Subcutaneous adipose tissue (tissue), 4 donors: Measurements from ENCODE around the gene RUNX3. TPM values are rescaled to one million over a fixed set of nuclear protein-coding genes. Genes with fewer than 3 reads are reported as not detected.

ENCODE experiments used
- CTCF ChIP-seq: fragments of 450-650 bp; IDR thresholded peaks from one replicate; pipeline ENCODE4 v1.5.1; 2016; ENCODE audit warnings: low read depth, mild to moderate bottlenecking, control low read depth, antibody characterized with exemption, moderate library complexity
- total RNA-seq, 4 donors: library from RNA; depleted of rRNA; stranded (reverse); fragments of >200 nt; gene quantifications; one replicate each; pipeline ENCODE4 v1.1.0, GENCODE V29; 2016

The RUNX3 gene
- total RNA-seq, 4 donors from 2014 or later: 0.19 to 5.4 (median 3.0) TPM

- TF ChIP-seq CTCF: no peak
Observed at GRCh38 chr1:24909388-24909898, 20.6 kb downstream of the RUNX3 start.

GRCh38 chr1:24908591-24909259 lies 21.4 kb downstream of the RUNX3 start:
- TF ChIP-seq CTCF: no peak

GRCh38 chr1:24906760-24907490 lies 23.2 kb downstream of the RUNX3 start:
- no peak for TF ChIP-seq CTCF

- no peak for TF ChIP-seq CTCF
Observed at GRCh38 chr1:24905979-24906720, 23.9 kb downstream of the RUNX3 start.

- TF ChIP-seq CTCF: no peak
Observed at GRCh38 chr1:24905355-24905978, 24.6 kb downstream of the RUNX3 start.

GRCh38 chr1:24904731-24905354 lies 25.2 kb downstream of the RUNX3 start:
- TF ChIP-seq CTCF: no peak
